ENCODE results near the gene C19orf85.

DNA sequence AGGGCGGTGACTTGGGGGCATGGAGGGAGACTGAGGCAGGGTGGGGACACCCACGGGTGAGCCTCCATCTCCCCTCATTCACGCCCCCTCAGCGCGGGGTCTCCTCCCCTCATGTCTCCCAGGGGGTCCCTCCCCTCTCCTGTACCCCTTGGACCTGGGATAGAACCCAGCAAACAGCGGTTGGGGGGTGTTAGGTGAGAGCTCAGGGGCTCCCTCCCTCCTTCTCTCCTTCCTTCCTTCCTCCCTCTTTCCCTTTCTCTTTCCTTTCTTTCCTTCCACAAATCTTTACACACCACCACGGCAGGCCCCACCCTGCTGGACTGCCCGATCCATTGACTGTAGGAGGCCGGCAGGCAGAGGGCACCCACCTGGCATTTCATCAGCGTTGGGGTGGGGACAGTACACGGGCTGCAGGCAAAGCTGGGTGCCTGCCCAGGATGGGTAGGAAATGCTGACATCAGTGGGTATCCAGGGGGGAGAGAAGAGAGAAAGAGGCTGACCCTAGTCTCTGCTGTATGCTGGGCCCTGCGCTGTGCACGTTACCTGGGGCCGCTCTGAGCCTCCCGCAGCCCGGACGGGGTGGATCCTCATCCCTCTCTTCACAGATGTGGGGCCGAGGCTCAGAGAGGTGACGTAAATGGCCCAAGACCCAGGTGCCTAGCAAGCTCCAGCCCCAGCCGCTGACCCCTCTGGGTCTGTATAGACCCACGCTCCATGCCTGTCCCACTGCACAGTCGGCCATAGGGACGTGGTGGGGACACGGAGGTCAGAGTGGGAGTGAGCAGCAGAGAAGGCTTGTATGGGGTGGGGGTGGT lies 27.2 kb upstream of the C19orf85 start:
- TF ChIP-seq, protein P1, sequence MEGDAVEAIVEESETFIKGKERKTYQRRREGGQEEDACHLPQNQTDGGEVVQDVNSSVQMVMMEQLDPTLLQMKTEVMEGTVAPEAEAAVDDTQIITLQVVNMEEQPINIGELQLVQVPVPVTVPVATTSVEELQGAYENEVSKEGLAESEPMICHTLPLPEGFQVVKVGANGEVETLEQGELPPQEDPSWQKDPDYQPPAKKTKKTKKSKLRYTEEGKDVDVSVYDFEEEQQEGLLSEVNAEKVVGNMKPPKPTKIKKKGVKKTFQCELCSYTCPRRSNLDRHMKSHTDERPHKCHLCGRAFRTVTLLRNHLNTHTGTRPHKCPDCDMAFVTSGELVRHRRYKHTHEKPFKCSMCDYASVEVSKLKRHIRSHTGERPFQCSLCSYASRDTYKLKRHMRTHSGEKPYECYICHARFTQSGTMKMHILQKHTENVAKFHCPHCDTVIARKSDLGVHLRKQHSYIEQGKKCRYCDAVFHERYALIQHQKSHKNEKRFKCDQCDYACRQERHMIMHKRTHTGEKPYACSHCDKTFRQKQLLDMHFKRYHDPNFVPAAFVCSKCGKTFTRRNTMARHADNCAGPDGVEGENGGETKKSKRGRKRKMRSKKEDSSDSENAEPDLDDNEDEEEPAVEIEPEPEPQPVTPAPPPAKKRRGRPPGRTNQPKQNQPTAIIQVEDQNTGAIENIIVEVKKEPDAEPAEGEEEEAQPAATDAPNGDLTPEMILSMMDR (IDR thresholded peaks at IDR 0.05): no peak
- TF ChIP-seq POLR2A (IDR thresholded peaks at IDR 0.05): no peak

All from adrenal gland (tissue), 5 donors.